Measurements from ENCODE around the gene GINS1.

GINS1 gene

GRCh38 chr20:25407311-25408169, at the start of gene GINS1:
Gene GINS1 (plus strand): TSS chr20:25407673. CDS start chr20:25407821, 148 bp downstream.
- DNase-seq = peak; percentile 93

GRCh38 chr20:25360631-25361286, 46.7 kb upstream of the GINS1 start:
- DNase-seq = no peak

GRCh38 chr20:25361287-25361683, 46.2 kb upstream of the GINS1 start:
- no peak for DNase-seq

- no peak for DNase-seq
Measured at GRCh38 chr20:25364180-25364788, 43.2 kb upstream of the GINS1 start.

GRCh38 chr20:25364879-25365699, 42.4 kb upstream of the GINS1 start:
- DNase-seq = no peak

GRCh38 chr20:25368526-25368925, 38.9 kb upstream of the GINS1 start:
- DNase-seq = no peak

GRCh38 chr20:25368976-25369375, 38.5 kb upstream of the GINS1 start:
- no peak for DNase-seq

- DNase-seq = no peak
Measured at GRCh38 chr20:25369529-25369928, 37.9 kb upstream of the GINS1 start.

- no peak for DNase-seq
Measured at GRCh38 chr20:25369971-25370370, 37.5 kb upstream of the GINS1 start.

- DNase-seq = peak; percentile 11
Measured at GRCh38 chr20:25372584-25373336, 34.7 kb upstream of the GINS1 start.

GRCh38 chr20:25374842-25375241, 32.6 kb upstream of the GINS1 start:
- no peak for DNase-seq

GRCh38 chr20:25376236-25376635, 31.2 kb upstream of the GINS1 start:
- DNase-seq = no peak

GRCh38 chr20:25376886-25377285, 30.6 kb upstream of the GINS1 start:
- DNase-seq = no peak

GRCh38 chr20:25378189-25378883, 29.1 kb upstream of the GINS1 start:
- no peak for DNase-seq

- DNase-seq = no peak
Measured at GRCh38 chr20:25378884-25379733, 28.4 kb upstream of the GINS1 start.

GRCh38 chr20:25380945-25381614, 26.4 kb upstream of the GINS1 start:
- DNase-seq = no peak

- DNase-seq = no peak
Measured at GRCh38 chr20:25382704-25383370, 24.6 kb upstream of the GINS1 start.

GRCh38 chr20:25389401-25389857, 18.0 kb upstream of the GINS1 start:
- no peak for DNase-seq

- peak; percentile 51 for DNase-seq
Measured at GRCh38 chr20:25389858-25390537, 17.5 kb upstream of the GINS1 start.
